DND-41 (cell line): ENCODE measurements around the gene ELOVL6.

ENCODE experiments used
- EZH2 ChIP-seq: IDR thresholded peaks from 3 replicates; pipeline ENCODE4 v1.6.1; 2012; ENCODE audit warnings: borderline replicate concordance, low read depth, mild to moderate bottlenecking, moderate library complexity, low read length, inconsistent platforms; ENCODE audit not compliant: severe bottlenecking
- TF ChIP-seq, protein P1 (sequence below): IDR thresholded peaks from 2 replicates; pipeline ENCODE4 v1.5.1; 2012; ENCODE audit warnings: borderline replicate concordance, low read length, moderate library complexity, mild to moderate bottlenecking; ENCODE audit not compliant: poor library complexity, severe bottlenecking; ENCODE audit errors: extremely low read depth

DNA sequence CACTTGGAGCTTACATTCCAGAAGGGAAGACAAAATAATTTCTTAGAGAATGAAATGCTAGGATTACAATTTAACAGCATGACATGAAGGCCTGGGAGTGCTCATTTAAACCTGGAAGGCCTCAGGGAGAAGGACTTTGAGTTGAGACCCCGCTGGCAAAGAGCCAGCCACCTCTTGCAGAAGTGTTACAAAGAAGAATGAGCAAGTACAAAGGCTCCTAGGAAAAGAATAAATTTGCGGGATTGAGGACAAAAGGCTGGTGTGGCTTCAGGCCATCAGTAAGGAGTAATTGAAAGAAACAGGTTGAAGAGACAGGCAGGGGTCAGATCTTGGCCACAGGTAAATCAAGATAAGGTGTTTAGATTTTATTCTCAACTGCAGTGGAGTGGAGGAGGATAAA lies 3.1 kb upstream of the ELOVL6 start:
- TF ChIP-seq, protein P1, sequence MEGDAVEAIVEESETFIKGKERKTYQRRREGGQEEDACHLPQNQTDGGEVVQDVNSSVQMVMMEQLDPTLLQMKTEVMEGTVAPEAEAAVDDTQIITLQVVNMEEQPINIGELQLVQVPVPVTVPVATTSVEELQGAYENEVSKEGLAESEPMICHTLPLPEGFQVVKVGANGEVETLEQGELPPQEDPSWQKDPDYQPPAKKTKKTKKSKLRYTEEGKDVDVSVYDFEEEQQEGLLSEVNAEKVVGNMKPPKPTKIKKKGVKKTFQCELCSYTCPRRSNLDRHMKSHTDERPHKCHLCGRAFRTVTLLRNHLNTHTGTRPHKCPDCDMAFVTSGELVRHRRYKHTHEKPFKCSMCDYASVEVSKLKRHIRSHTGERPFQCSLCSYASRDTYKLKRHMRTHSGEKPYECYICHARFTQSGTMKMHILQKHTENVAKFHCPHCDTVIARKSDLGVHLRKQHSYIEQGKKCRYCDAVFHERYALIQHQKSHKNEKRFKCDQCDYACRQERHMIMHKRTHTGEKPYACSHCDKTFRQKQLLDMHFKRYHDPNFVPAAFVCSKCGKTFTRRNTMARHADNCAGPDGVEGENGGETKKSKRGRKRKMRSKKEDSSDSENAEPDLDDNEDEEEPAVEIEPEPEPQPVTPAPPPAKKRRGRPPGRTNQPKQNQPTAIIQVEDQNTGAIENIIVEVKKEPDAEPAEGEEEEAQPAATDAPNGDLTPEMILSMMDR, result no peak
- TF ChIP-seq EZH2, result no peak
